HepG2 (cell line): Measurements from ENCODE around the gene PPOX. TPM values are rescaled to one million over a fixed set of nuclear protein-coding genes. Genes with fewer than 3 reads are reported as not detected.

Experiments used
- ARNT2 ChIP-seq: sonication (generic); formaldehyde crosslinking; IDR thresholded peaks from 2 replicates; pipeline ENCODE4 v1.8.0; 2022; ENCODE audit warnings: mild to moderate bottlenecking, low read depth, missing genetic modification reagents, moderate library complexity
- DNMT1 ChIP-seq: sonication (generic); formaldehyde crosslinking; IDR thresholded peaks from 2 replicates; pipeline ENCODE4 v1.5.1; 2020; ENCODE audit warnings: mild to moderate bottlenecking, missing genetic modification reagents
- FIP1L1 ChIP-seq: fragments of 200-400 bp; formaldehyde crosslinking; IDR thresholded peaks from 2 replicates; pipeline ENCODE4 v1.6.1; 2018; ENCODE audit warnings: low read depth, mild to moderate bottlenecking, low read length, moderate library complexity, borderline replicate concordance; ENCODE audit not compliant: insufficient read depth
- FOXC1 ChIP-seq: sonication (generic); formaldehyde crosslinking; IDR thresholded peaks from 2 replicates; pipeline ENCODE4 v1.8.0; 2022; ENCODE audit warnings: mild to moderate bottlenecking, missing genetic modification reagents, borderline replicate concordance
- GABPA ChIP-seq, 2 experiments: IDR thresholded peaks; 2 replicates each; pipeline ENCODE4 v1.6.1; 2011 to 2016; ENCODE audit warnings: low read depth in 2 of 2, low read length in 1 of 2, missing biosample characterization in 1 of 2, missing genetic modification characterization in 1 of 2
- HMG20A ChIP-seq: IDR thresholded peaks from 2 replicates; pipeline ENCODE4 v1.6.1; 2016; ENCODE audit warnings: borderline replicate concordance
- IRF2 ChIP-seq: IDR thresholded peaks from 2 replicates; pipeline ENCODE4 v1.6.1; 2018; ENCODE audit warnings: missing genetic modification reagents, missing compliant biosample characterization
- ZNF121 ChIP-seq: sonication (generic); formaldehyde crosslinking; IDR thresholded peaks from 2 replicates; pipeline ENCODE4 v1.5.0; 2020; ENCODE audit warnings: mild to moderate bottlenecking, missing genetic modification reagents
- ZNF616 ChIP-seq: sonication (generic); formaldehyde crosslinking; IDR thresholded peaks from 2 replicates; pipeline ENCODE4 v1.5.0; 2020; ENCODE audit warnings: low read depth, mild to moderate bottlenecking, missing genetic modification reagents
- ZNF687 ChIP-seq: sonication (generic); formaldehyde crosslinking; IDR thresholded peaks from 2 replicates; pipeline ENCODE4 v1.5.1; 2020; ENCODE audit warnings: mild to moderate bottlenecking, missing genetic modification reagents, moderate library complexity
- ZNF768 ChIP-seq: sonication (generic); formaldehyde crosslinking; IDR thresholded peaks from 2 replicates; pipeline ENCODE4 v1.4.0; 2020; ENCODE audit warnings: missing genetic modification reagents
- polyA plus RNA-seq, 8 experiments: library from polyadenylated mRNA; depleted of rRNA in 3 of 8; stranded (reverse) in 7 of 8; unstranded in 1 of 8; fragments of >200 nt; fragmentation: Illumina TruSeq in 4 of 8; extraction: Trizol in 4 of 8; gene quantifications; 2 replicates each; pipeline versions ENCODE4 v1.2.1 to v1.2.3, GENCODE V29; 2011 to 2016; ENCODE audit warnings: low read depth in 4 of 8, missing spikeins in 1 of 8, mixed read lengths in 1 of 8; ENCODE audit not compliant: insufficient read depth in 1 of 8
- total RNA-seq, 5 experiments: library from RNA; depleted of rRNA; stranded (reverse); fragments of >200 nt; fragmentation: Illumina TruSeq; extraction: Trizol; gene quantifications; 2 replicates each; pipeline ENCODE4 v1.2.3, GENCODE V29; 2016; ENCODE audit warnings: low read depth in 1 of 5
- TF ChIP-seq, protein P1 (sequence below): sonication (generic); formaldehyde crosslinking; IDR thresholded peaks from 2 replicates; pipeline ENCODE4 v1.4.0; 2020; ENCODE audit warnings: missing genetic modification reagents

Gene PPOX
- total and polyA plus RNA-seq, 2 of the 13 experiments (the other 11 are each of a cell fraction or from before 2014, with no cell fraction given) = 15.5 to 27.7 TPM

DNA sequence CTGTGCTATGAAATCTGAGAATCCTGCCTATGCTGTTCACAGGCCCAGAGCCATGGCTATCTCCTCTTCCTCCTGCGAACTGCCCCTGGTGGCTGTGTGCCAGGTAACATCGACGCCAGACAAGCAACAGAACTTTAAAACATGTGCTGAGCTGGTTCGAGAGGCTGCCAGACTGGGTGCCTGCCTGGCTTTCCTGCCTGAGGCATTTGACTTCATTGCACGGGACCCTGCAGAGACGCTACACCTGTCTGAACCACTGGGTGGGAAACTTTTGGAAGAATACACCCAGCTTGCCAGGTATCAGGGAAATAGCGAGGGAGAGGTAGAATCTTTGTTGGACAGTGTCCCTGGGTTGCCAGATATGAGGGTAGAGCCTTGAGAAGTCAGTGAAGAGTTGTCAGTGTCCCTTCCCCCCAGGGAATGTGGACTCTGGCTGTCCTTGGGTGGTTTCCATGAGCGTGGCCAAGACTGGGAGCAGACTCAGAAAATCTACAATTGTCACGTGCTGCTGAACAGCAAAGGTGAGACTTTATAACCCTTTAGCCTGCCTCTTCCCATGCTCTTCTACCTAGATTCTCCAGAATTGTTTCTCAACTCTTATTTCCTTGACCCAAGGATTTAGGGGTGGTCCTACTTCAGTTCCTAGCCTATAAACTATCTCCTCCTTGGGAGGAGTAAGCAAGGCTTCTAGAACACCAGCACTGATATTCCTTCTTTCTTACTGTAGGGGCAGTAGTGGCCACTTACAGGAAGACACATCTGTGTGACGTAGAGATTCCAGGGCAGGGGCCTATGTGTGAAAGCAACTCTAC is 46.9 kb upstream of the PPOX start (continued):
- no peak for TF ChIP-seq FIP1L1
- no peak for TF ChIP-seq GABPA (IDR thresholded peaks at IDR 0.05; ENCODE audit: low read depth, low read length)
- TF ChIP-seq GABPA (CRISPR knock-in tag; IDR thresholded peaks at IDR 0.05; ENCODE audit: low read depth) = peak; percentile 15
- TF ChIP-seq DNMT1 = no peak
- peak; percentile 50 for TF ChIP-seq ZNF687 (CRISPR knock-in tag)
- no peak for TF ChIP-seq IRF2 (CRISPR knock-in tag)
- TF ChIP-seq HMG20A = no peak
- TF ChIP-seq ZNF121 (CRISPR knock-in tag) = no peak
- TF ChIP-seq ZNF768 (CRISPR knock-in tag) = peak; percentile 33; the same call in 1 of the 2 replicates
- TF ChIP-seq, protein P1, sequence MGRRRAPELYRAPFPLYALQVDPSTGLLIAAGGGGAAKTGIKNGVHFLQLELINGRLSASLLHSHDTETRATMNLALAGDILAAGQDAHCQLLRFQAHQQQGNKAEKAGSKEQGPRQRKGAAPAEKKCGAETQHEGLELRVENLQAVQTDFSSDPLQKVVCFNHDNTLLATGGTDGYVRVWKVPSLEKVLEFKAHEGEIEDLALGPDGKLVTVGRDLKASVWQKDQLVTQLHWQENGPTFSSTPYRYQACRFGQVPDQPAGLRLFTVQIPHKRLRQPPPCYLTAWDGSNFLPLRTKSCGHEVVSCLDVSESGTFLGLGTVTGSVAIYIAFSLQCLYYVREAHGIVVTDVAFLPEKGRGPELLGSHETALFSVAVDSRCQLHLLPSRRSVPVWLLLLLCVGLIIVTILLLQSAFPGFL = no peak
- no peak for TF ChIP-seq ARNT2 (CRISPR knock-in tag)
- no peak for TF ChIP-seq ZNF616 (CRISPR knock-in tag)
- TF ChIP-seq FOXC1 (CRISPR knock-in tag) = no peak
